ENCODE measurements around the gene ANHX. TPM values are rescaled to one million over a fixed set of nuclear protein-coding genes. Genes with fewer than 3 reads are reported as not detected.

ANHX gene
- total RNA-seq, 1 experiment from 2014 or later = not detected

- no peak overlapping the region for H2AFZ ChIP-seq (ENCODE audit: low read length)
- ChIA-PET CTCF (no interaction called here), POLR2A (ENCODE audit: unreplicated experiment) (no interaction called here)
- H4K20me1 ChIP-seq (ENCODE audit: low read length) = no peaks in the 10 kb centered on the region
- no peaks in the 10 kb centered on the region for H3K27me3 ChIP-seq (ENCODE audit: low read length)
- no peaks in the 10 kb centered on the region for H3K79me2 ChIP-seq (ENCODE audit: low read length)
- no peak overlapping the region for H3K4me2 ChIP-seq (ENCODE audit: low read length)
- H3K9ac ChIP-seq (ENCODE audit: low read length) = no peak overlapping the region
- no peak overlapping the region for H3K27ac ChIP-seq (ENCODE audit: low read length)
- no peak overlapping the region for H3K4me3 ChIP-seq (ENCODE audit: low read length)
- no TSS peak for BruUV-seq (replicated peaks)
- no peaks in the 10 kb centered on the region for H3K36me3 ChIP-seq (ENCODE audit: low read depth, low read length)
- intact Hi-C loops (cut with micrococcal nuclease) = no loop called here
- DNase-seq (no peak), ATAC-seq (no peak)
- H3F3A ChIP-seq (ENCODE audit: low read length, unreplicated experiment) = no peaks in the 10 kb centered on the region
- TF ChIP-seq EZH2phosphoT487 (IDR thresholded peaks at IDR 0.05; ENCODE audit: borderline replicate concordance, low read length) = no peak
- no peak for TF ChIP-seq EZH2 (IDR thresholded peaks at IDR 0.05; ENCODE audit: low read length, unreplicated experiment)
- TF ChIP-seq CTCF (conservative IDR thresholded peaks at IDR 0.05; ENCODE audit: low read depth, low read length) = no peak
- H3K9me3 ChIP-seq (ENCODE audit: low read length) = no peaks in the 10 kb centered on the region
- no peaks in the 10 kb centered on the region for H3K9me2 ChIP-seq (replicated peaks; ENCODE audit: low read length)
- H3K4me1 ChIP-seq (ENCODE audit: insufficient read depth, low read length) = no peaks in the 10 kb centered on the region
Observed at GRCh38 chr12:133204264-133204603, 31.4 kb downstream of the ANHX start.

GRCh38 chr12:133203344-133204263 lies 32.1 kb downstream of the ANHX start:
- Histone ChIP-seq H3K4me2 (ENCODE audit: low read length) (no peak overlapping the region), H2AFZ (ENCODE audit: low read length) (no peak overlapping the region), H3K9me3 (ENCODE audit: low read length) (no peaks in the 10 kb centered on the region), H3K9ac (ENCODE audit: low read length) (no peak overlapping the region), H3K4me3 (ENCODE audit: low read length) (no peak overlapping the region), H3K9me2 (replicated peaks; ENCODE audit: low read length) (no peaks in the 10 kb centered on the region), H3K79me2 (ENCODE audit: low read length) (no peaks in the 10 kb centered on the region), H4K20me1 (ENCODE audit: low read length) (no peaks in the 10 kb centered on the region), H3K27me3 (ENCODE audit: low read length) (no peaks in the 10 kb centered on the region), H3F3A (ENCODE audit: low read length, unreplicated experiment) (no peaks in the 10 kb centered on the region), H3K4me1 (ENCODE audit: insufficient read depth, low read length) (no peaks in the 10 kb centered on the region), H3K36me3 (ENCODE audit: low read depth, low read length) (no peaks in the 10 kb centered on the region), H3K27ac (ENCODE audit: low read length) (no peak overlapping the region)
- DNase-seq = no peak
- POLR2A ChIA-PET (ENCODE audit: unreplicated experiment) = no interaction called here
- BruUV-seq (replicated peaks) = no TSS peak
- CTCF ChIA-PET = no interaction called here
- TF ChIP-seq EZH2 (IDR thresholded peaks at IDR 0.05; ENCODE audit: low read length, unreplicated experiment) (no peak), CTCF (conservative IDR thresholded peaks at IDR 0.05; ENCODE audit: low read depth, low read length) (no peak), EZH2phosphoT487 (IDR thresholded peaks at IDR 0.05; ENCODE audit: borderline replicate concordance, low read length) (no peak)
- intact Hi-C loops (cut with micrococcal nuclease) = no loop called here
- ATAC-seq = no peak
